Epidermal melanocyte (primary cell): ENCODE measurements around the gene TOM1L2.
"Not testable (repeated sequence)": the region's sequence is repeated elsewhere in the genome, so short reads cannot be mapped to it uniquely, and the experiment has no call there.

ENCODE experiments used
- DNase-seq: peaks from one replicate; pipeline ENCODE4 v3.0.0; 2011; ENCODE audit warnings: low spot score; ENCODE audit not compliant: insufficient read length

TOM1L2 gene

GRCh38 chr17:17808706-17809432 lies 163.3 kb downstream of the TOM1L2 start:
- DNase-seq: no peak

- DNase-seq: not testable (repeated sequence)
These were observed 164.0 kb downstream of the TOM1L2 start for GRCh38 chr17:17808200-17808599.

GRCh38 chr17:17807440-17807839 lies 164.8 kb downstream of the TOM1L2 start:
- no peak for DNase-seq

GRCh38 chr17:17806611-17807274 lies 165.5 kb downstream of the TOM1L2 start:
- DNase-seq: no peak

GRCh38 chr17:17806035-17806434 lies 166.2 kb downstream of the TOM1L2 start:
- DNase-seq: no peak

- DNase-seq: no peak
These were observed 166.6 kb downstream of the TOM1L2 start for GRCh38 chr17:17805575-17805974.

GRCh38 chr17:17804007-17804406 lies 168.2 kb downstream of the TOM1L2 start:
- DNase-seq: no peak

- DNase-seq: no peak
These were observed 170.3 kb downstream of the TOM1L2 start for GRCh38 chr17:17801800-17802481.

GRCh38 chr17:17800504-17801021 lies 171.6 kb downstream of the TOM1L2 start:
- no peak for DNase-seq

- no peak for DNase-seq
These were observed 173.5 kb downstream of the TOM1L2 start for GRCh38 chr17:17798573-17799255.

- DNase-seq: no peak
These were observed 174.1 kb downstream of the TOM1L2 start for GRCh38 chr17:17798010-17798556.

- DNase-seq: no peak
These were observed 174.9 kb downstream of the TOM1L2 start for GRCh38 chr17:17797119-17797809.

- DNase-seq: no peak
These were observed 175.5 kb downstream of the TOM1L2 start for GRCh38 chr17:17796787-17797061.

GRCh38 chr17:17795946-17796786 lies 176.0 kb downstream of the TOM1L2 start:
- no peak for DNase-seq

- no peak for DNase-seq
These were observed 176.9 kb downstream of the TOM1L2 start for GRCh38 chr17:17795296-17795695.

- no peak for DNase-seq
These were observed 177.8 kb downstream of the TOM1L2 start for GRCh38 chr17:17794382-17794781.
